ENCODE data around the gene NEURL4. TPM values are rescaled to one million over a fixed set of nuclear protein-coding genes. Genes with fewer than 3 reads are reported as not detected.

NEURL4 gene
- total RNA-seq, 1 donor from 2014 or later: 31.9 TPM

DNA sequence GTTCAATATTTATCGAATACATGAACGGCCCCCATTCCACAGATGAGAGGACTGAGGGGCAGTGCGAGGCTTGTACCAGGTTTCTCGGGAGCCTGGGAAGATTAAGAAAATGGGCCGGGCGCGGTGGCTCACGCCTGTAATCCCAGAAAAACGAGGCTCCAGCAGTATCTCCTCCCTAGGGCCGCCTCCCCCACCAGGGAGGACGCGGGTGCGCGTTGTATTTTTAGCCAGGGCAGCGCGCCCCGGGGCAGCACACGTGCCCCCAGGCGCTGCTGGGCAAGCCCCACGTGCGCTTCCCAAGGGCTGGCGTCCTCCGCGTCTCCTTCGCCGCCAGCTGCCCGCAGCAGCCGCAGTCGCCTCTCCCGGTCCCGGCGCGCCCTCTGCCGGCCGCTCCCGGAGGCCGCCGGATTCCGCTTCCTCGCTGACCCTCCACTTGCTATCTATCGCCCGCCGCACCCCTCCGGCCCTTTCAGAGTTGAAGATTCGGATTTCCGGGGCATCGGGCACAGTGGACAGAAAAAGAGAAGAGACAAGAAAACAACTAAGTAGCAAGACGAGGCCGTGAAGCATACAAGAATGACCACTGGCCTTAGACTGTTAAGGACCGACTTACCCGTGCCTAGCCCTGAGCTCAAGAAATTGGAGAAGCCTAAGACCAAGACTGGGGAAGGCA, 32.8 kb downstream of the NEURL4 start:
- TF ChIP-seq, protein P1, sequence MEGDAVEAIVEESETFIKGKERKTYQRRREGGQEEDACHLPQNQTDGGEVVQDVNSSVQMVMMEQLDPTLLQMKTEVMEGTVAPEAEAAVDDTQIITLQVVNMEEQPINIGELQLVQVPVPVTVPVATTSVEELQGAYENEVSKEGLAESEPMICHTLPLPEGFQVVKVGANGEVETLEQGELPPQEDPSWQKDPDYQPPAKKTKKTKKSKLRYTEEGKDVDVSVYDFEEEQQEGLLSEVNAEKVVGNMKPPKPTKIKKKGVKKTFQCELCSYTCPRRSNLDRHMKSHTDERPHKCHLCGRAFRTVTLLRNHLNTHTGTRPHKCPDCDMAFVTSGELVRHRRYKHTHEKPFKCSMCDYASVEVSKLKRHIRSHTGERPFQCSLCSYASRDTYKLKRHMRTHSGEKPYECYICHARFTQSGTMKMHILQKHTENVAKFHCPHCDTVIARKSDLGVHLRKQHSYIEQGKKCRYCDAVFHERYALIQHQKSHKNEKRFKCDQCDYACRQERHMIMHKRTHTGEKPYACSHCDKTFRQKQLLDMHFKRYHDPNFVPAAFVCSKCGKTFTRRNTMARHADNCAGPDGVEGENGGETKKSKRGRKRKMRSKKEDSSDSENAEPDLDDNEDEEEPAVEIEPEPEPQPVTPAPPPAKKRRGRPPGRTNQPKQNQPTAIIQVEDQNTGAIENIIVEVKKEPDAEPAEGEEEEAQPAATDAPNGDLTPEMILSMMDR (IDR thresholded peaks at IDR 0.05; ENCODE audit: borderline replicate concordance): peak; percentile 94
- intact Hi-C loops (cut with micrococcal nuclease): no loop called here
- peaks cover 56% of the 10 kb centered on the region for H3K4me1 ChIP-seq
- peaks cover 47% of the 10 kb centered on the region for H3K27me3 ChIP-seq (ENCODE audit: low read depth)
- H3K36me3 ChIP-seq: no peaks in the 10 kb centered on the region
- DNase-seq: peak; percentile 86
- peak overlapping the region; percentile 87 for H3K27ac ChIP-seq (replicated peaks)
- no peaks in the 10 kb centered on the region for H3K9me3 ChIP-seq (replicated peaks)
- peak overlapping the region; percentile 50 for H3K4me3 ChIP-seq

DNA sequence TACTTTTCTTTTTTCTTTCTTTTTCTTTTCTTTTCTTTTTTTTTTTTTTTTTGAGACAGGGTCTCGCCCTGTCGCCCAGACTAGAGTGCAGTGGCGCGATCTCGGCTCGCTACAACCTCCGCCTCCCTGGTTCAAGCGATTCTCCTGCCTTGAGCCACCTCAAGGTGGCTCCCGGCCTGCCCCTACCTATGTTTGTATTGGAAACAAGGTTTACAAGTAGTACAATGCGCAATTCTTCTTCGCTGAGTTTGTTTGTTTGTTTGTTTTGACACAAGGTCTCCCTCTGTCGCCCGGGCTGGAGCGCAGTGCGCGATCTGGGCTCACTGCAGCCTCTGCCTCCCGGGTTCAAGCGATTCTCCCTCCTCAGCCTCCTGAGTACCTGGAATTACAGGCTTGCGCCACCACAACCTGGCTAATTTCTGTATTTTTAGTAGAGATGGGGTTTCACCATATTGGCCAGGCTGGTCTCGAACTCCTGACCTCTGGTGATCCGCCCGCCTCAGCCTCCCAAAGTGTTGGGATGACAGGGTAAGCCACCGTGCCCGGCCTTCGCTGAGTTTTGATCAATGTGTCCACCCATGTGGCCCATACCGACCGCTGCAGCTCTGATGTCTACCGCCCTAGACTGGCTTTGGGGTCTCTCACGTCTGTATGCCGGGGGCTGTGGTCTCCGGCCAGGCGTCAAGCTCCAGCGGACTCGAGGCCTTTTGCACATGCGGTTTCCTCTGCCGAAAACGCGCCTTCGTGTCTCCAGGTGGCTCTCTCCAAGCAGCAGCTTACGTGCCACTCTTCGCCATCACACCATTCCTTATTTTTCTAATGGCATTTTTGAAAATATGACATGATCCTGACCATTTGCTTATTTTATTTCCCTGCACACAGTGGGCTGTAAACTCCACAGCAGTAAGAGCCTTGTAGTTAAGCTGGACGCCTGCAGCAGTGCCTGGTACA, 33.6 kb downstream of the NEURL4 start:
- H3K36me3 ChIP-seq: no peaks in the 10 kb centered on the region
- peak overlapping the region; percentile 87 for H3K27ac ChIP-seq (replicated peaks)
- intact Hi-C loops (cut with micrococcal nuclease): no loop called here
- TF ChIP-seq, protein P1 (IDR thresholded peaks at IDR 0.05; ENCODE audit: borderline replicate concordance): no peak
- H3K27me3 ChIP-seq (ENCODE audit: low read depth): peaks cover 55% of the 10 kb centered on the region
- no peak for DNase-seq
- peak overlapping the region; percentile 50 for H3K4me3 ChIP-seq
- no peaks in the 10 kb centered on the region for H3K9me3 ChIP-seq (replicated peaks)
- peaks cover 64% of the 10 kb centered on the region for H3K4me1 ChIP-seq

DNA sequence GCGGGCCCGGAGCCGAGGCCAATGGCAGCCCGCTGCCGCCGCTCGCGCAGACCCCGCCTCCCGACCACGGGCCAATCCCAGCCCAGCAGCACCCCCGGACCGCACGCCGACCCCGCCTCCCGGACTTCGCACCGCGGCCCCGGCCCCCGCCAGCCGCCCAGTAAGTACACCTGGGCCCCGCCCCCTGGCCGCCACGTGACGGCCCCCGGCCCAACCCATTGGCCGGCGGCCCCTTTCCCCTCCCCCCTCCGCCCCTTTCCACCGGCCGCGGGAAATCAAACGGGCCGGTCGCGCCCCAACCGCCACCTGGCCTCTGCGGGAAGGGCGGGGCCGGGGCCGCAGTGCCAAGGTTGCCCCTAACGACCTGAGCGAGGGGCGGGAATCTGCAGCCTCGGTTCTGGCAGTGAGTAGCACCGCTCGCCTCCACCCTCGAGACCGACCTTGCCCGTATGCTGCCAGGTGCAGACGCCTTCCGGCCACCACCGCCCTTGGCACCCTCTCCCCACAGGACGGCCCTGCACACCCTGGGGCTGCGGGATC, 34.5 kb downstream of the NEURL4 start, which contains the start of gene YBX2:
Gene YBX2 (minus strand): TSS at position 26 of the 540 bp plus-strand sequence. CDS start 139 bp downstream, outside the sequence.
- H3K9me3 ChIP-seq (replicated peaks): no peaks in the 10 kb centered on the region
- intact Hi-C loops (cut with micrococcal nuclease): no loop called here
- H3K4me1 ChIP-seq: peaks cover 72% of the 10 kb centered on the region
- peaks cover 63% of the 10 kb centered on the region for H3K27me3 ChIP-seq (ENCODE audit: low read depth)
- no peaks in the 10 kb centered on the region for H3K36me3 ChIP-seq
- TF ChIP-seq, protein P1 (IDR thresholded peaks at IDR 0.05; ENCODE audit: borderline replicate concordance): no peak
- peak within 1 kb of the TSS; percentile 50 for H3K4me3 ChIP-seq
- DNase-seq: peak; percentile 64
- peak within 1 kb of the TSS; percentile 87 for H3K27ac ChIP-seq (replicated peaks)

DNA sequence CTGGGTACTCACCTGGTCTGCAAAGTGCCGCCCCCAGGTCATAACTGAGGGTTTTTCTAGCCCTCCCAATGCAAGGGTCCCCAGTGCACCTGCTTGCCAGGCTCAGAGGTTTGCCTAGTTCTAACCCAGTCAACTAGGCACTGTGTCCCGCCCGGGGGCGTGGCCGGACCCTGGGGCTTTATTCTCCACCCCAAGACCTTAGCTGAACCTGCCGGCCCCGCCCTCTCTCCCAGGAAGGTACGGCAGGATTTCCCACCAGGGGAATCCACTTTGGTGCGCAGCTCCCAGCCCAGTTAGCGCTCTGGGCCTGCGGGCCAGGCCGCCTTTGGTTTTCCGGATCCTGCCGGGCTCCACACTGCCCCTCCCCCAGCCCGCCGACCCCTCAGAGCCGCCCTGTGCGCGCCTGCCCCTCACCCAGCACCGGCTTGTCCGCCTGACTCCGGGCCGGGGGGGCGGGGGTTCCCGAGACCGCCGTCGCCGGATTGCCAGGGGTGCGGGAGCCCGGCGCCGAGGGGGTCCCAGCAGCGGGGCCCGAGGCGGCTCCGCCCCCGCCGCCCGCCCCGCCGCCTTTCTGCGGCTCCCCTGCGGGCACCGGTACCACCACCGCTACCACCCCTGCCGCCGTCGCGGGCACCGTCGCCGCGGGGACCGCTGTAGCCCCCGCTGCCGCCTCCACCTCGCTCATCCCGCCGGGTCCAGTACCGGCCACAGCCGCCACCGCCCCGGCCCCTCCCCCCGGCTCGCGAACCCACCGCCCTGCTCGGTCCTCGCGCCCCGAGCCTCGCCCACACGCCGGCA, 35.1 kb downstream of the NEURL4 start:
- H3K36me3 ChIP-seq: no peaks in the 10 kb centered on the region
- no peak for DNase-seq
- no peaks in the 10 kb centered on the region for H3K9me3 ChIP-seq (replicated peaks)
- peaks cover 68% of the 10 kb centered on the region for H3K27me3 ChIP-seq (ENCODE audit: low read depth)
- peaks cover 73% of the 10 kb centered on the region for H3K4me1 ChIP-seq
- intact Hi-C loops (cut with micrococcal nuclease): no loop called here
- H3K4me3 ChIP-seq: peak overlapping the region; percentile 50
- peak overlapping the region; percentile 87 for H3K27ac ChIP-seq (replicated peaks)
- TF ChIP-seq, protein P1 (IDR thresholded peaks at IDR 0.05; ENCODE audit: borderline replicate concordance): no peak

DNA sequence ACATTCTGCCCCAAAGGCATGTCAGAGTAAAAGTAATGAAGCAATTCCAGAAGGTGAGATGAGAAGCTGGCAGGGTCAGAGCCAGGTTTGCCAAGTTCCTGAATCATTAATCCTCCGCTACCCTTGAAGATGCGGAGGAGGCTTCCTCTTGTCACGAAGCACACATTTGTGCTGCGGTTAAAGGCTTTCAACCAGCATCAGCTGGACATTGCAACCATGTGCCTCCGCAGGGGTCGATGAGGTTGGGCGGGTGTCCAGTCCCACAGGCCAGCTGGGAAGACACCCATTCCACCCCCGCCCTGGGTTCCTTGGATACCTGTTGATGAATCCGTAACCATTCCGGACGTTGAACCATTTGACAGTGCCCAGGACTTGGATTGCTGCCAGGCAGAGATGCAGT, 36.0 kb downstream of the NEURL4 start:
- peak overlapping the region; percentile 67 for H3K27ac ChIP-seq (replicated peaks)
- no peak for DNase-seq
- intact Hi-C loops (cut with micrococcal nuclease): no loop called here
- no peaks in the 10 kb centered on the region for H3K9me3 ChIP-seq (replicated peaks)
- TF ChIP-seq, protein P1 (IDR thresholded peaks at IDR 0.05; ENCODE audit: borderline replicate concordance): no peak
- H3K36me3 ChIP-seq: no peaks in the 10 kb centered on the region
- no peak overlapping the region for H3K4me3 ChIP-seq
- H3K4me1 ChIP-seq: peaks cover 74% of the 10 kb centered on the region
- H3K27me3 ChIP-seq (ENCODE audit: low read depth): peaks cover 68% of the 10 kb centered on the region
